GM12864 (cell line): ENCODE data around the gene LYZL4.

ENCODE experiments used
- DNase-seq: peaks from one replicate; pipeline ENCODE4 v3.0.0-alpha.2; 2011; ENCODE audit warnings: low read depth
- H3K4me3 ChIP-seq: 2 replicates; pipeline ENCODE4 v1.5.1; 2011; ENCODE audit warnings: mild to moderate bottlenecking, low read depth, low read length, control low read depth
- TF ChIP-seq, protein P1 (sequence below): IDR thresholded peaks from 2 replicates; pipeline ENCODE4 v1.5.1; 2011; ENCODE audit warnings: low read depth, mild to moderate bottlenecking, moderate library complexity, low read length, control low read depth, inconsistent platforms; ENCODE audit errors: missing control alignments

The LYZL4 gene

DNA sequence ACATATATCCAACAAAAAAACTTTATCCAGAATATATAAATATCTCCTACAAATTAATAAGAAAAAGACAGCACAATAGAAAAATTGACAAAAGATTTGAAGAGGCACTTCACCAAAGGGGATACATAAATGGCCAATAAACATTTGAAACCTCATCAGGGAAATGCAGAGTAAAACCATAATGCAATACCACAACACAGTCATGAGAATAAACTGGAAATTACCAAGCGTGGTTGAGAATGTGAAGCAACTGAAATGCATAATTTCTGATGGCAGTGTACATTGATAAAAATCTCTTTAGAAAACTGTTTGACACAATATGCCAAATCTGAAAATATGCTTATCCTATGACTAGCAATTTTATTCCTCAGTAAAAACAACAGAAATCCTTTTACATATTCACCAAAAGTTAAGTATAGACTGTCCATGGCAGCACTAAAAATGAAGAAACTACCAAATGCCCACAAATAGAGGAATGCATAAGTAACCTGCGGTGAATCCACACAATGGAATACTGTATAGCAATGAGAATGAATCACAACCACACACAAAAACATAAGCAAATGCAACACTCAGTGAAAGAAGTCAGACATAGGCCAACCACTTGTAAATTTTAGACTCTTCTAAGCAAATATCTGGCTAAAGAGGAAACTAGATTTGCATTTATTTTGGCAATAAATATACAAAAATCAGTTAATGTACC is 7.9 kb downstream of the LYZL4 start:
- no peak overlapping the region for H3K4me3 ChIP-seq
- no peak for DNase-seq
- TF ChIP-seq, protein P1, sequence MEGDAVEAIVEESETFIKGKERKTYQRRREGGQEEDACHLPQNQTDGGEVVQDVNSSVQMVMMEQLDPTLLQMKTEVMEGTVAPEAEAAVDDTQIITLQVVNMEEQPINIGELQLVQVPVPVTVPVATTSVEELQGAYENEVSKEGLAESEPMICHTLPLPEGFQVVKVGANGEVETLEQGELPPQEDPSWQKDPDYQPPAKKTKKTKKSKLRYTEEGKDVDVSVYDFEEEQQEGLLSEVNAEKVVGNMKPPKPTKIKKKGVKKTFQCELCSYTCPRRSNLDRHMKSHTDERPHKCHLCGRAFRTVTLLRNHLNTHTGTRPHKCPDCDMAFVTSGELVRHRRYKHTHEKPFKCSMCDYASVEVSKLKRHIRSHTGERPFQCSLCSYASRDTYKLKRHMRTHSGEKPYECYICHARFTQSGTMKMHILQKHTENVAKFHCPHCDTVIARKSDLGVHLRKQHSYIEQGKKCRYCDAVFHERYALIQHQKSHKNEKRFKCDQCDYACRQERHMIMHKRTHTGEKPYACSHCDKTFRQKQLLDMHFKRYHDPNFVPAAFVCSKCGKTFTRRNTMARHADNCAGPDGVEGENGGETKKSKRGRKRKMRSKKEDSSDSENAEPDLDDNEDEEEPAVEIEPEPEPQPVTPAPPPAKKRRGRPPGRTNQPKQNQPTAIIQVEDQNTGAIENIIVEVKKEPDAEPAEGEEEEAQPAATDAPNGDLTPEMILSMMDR = no peak

GRCh38 chr3:42398080-42398479 is 12.3 kb downstream of the LYZL4 start:
- DNase-seq = no peak
- TF ChIP-seq, protein P1 = no peak
- H3K4me3 ChIP-seq = no peak overlapping the region

DNA sequence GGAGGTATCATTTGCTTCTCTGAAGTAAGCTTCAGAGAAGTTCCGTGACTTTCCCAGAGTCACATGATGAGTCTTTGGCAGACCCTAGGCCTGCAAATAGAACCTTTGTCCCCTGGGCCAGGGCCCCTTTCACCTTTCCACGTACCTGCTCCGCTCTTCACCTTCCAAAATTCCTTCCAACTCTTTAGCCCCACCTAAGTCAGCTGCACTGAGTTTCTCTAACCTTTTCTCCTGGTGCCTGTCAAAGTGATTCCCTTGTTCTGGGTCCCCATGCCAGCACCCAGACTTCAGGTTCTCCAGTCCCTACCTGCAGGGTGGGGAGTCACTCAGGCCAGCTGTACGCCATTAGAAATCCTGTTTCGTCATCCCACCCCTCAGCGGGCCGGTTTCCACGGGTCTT is 12.8 kb downstream of the LYZL4 start:
- no peak for DNase-seq
- TF ChIP-seq, protein P1 = no peak
- H3K4me3 ChIP-seq = no peak overlapping the region

- TF ChIP-seq, protein P1 = no peak
- DNase-seq = no peak
- no peak overlapping the region for H3K4me3 ChIP-seq
Observed at GRCh38 chr3:42394579-42395288, 15.7 kb downstream of the LYZL4 start.

- no peak for DNase-seq
- H3K4me3 ChIP-seq = no peak overlapping the region
Observed at GRCh38 chr3:42387802-42388651, 22.4 kb downstream of the LYZL4 start.

DNA sequence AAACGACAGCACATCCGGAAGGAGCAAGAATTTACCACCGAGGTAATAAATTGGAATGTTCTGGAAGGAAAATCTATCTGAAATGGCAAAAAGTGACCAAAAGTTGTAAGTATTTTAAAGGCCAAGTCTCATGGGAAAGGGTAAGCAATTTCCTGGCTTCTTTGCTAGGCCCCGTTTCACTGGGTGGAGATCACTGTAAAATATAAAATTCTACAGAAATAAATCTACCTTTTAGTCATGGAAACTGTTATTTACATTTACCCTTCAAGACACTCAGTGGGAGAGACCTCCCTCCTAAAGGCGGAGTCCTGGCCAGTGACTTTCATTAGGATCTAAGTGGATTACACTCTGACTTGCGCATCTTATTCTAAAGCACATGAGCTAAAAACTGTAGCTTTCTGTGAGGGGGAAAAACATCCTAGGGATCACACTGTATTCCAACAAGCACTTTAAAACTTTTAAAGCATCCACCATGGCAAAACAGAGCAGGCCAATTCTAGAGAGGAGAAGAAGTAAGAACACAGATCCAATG is 28.8 kb downstream of the LYZL4 start:
- no peak overlapping the region for H3K4me3 ChIP-seq
- no peak for DNase-seq
- TF ChIP-seq, protein P1 = no peak

More at GRCh38 chr3:42387802-42388651, 22.4 kb downstream of the LYZL4 start:
- TF ChIP-seq, protein P1 = no peak
